GM21390 (cell line): ENCODE data around the gene CEP43.
A peak's percentile ranks its signal among the peaks of the same experiment; 100 is the strongest.

Experiments used
- ATAC-seq: cut with Tn5 transposase; IDR thresholded peaks from one replicate; pipeline ENCODE4 v1.9.1; 2021; ENCODE audit not compliant: unreplicated experiment

Gene CEP43

GRCh38 chr6:166999145-166999883 lies at the start of gene CEP43:
Gene CEP43 (plus strand): TSS chr6:166999397. CDS start chr6:166999413, 16 bp downstream.
- ATAC-seq = peak; percentile 87

- peak; percentile 1 for ATAC-seq
Observed at GRCh38 chr6:166949528-166950442, 49.4 kb upstream of the CEP43 start.

DNA sequence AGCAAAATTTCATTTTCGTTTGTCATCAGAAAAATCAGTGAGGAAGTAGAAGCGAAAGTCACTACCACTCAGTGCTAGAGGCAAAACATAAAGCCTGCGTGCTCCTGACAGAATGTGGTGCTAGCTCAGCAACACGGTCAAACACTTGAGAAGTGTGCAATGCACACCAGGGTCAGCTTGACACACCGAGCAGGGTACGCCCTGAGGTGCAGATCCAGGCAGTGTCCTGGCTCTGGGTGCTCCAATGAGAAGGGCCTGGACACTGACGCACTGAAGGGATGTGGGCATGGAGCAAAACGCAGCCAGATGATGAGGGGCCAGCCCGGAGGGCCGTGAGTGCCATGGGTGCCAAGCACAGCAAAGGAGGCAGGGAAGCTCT lies 48.8 kb upstream of the CEP43 start:
- ATAC-seq = peak; percentile 43

DNA sequence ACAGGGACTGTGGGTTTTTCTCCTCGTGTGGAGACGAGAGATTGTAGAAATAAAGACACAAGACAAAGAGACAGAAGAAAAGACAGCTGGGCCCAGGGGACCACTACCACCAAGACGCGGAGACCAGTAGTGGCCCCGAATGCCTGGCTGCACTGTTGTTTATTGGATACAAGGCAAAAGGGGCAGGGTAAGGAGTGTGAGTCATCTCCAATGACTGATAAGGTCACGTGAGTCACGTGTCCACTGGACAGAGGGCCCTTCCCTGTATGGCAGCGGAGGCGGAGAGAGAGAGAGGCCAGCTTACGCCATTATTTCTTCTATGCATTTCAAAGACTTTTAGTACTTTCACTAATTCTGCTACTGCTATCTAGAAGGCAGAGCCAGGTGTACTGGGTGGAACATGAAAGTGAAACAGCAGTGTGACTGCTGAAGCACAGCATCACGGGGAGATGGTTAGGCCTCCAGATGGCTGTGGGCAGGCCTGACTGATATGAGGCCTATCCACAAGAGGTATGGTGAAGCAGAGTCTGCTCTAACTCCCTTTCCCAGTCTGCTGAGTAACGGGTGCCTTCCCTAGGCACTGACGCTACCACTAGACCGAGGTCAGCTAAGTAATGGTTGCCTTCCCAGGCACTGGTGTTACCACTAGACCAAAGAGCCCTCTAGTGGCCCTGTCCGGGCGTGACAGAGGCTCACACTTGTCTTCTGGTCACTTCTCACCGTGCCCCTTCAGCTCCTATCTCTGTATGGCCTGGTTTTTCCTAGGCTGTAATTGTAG lies 48.1 kb upstream of the CEP43 start:
- peak; percentile 88 for ATAC-seq

GRCh38 chr6:166951670-166952060 lies 47.5 kb upstream of the CEP43 start:
- ATAC-seq = no peak

DNA sequence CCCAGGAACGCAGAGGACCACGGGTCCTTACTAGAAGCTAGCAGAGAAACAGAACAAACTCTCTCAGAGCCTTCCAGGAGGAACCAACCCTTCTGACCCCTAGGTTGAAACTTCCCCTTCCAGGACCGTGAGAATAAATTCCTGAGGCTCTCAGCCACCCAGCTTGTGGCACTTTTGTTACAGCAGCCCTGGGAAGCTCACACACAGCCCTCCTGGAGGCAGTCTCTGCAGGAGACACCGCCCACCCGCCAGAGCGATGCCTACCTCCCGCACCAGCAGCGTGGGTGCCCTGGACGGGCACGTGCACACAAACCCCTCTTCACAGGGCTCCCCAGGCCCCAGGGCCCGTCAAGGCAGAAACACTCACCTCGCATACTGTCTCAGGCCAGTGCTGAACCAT lies 47.1 kb upstream of the CEP43 start:
- no peak for ATAC-seq

GRCh38 chr6:166952567-166953486 lies 46.4 kb upstream of the CEP43 start:
- ATAC-seq = no peak

- ATAC-seq = no peak
Observed at GRCh38 chr6:166954118-166954713, 45.0 kb upstream of the CEP43 start.

- ATAC-seq = no peak
Observed at GRCh38 chr6:166955121-166955864, 43.9 kb upstream of the CEP43 start.

- ATAC-seq = peak; percentile 1
Observed at GRCh38 chr6:166955865-166956443, 43.2 kb upstream of the CEP43 start.

- peak; percentile 61 for ATAC-seq
Observed at GRCh38 chr6:166956444-166957086, 42.6 kb upstream of the CEP43 start, which contains the start of gene RNASET2. Gene RNASET2 (minus strand): TSS chr6:166956550. CDS start chr6:166956182, 368 bp downstream.

DNA sequence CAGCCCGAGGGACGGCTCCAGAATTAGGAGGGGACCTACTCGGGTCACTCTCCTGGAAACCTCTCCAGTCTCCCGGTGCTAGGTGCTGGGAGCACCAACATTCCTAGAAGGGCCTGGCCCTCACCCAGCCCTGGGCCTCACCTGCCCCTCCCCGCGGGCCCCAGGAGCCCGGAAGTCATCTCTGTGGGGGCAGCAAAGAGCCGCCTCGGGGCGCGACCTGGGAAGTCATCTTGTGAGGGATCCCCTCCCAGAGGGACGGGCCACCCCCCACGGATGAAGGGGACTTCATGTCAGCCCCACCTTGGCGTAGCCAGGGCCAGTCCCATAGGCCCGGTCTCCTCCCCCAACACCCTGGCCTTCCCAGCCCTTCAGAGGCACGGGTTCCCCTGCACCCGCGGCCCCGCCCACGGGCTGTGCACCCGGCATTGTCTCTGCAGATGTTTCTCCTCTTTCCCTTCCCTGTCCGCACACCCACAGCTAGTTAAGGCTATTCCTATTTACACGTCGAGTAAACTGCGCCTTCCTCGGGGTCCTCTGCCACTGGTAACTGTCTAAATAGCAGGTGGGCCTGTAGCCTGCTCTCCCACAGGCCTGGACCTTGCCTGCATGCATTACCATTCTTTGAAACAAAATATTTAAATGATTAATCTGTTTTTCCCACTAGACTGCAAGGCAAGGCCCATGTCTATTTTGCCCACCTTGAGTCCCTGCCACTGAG lies 42.0 kb upstream of the CEP43 start:
- ATAC-seq = peak; percentile 43

- no peak for ATAC-seq
Observed at GRCh38 chr6:166957805-166958076, 41.5 kb upstream of the CEP43 start.

DNA sequence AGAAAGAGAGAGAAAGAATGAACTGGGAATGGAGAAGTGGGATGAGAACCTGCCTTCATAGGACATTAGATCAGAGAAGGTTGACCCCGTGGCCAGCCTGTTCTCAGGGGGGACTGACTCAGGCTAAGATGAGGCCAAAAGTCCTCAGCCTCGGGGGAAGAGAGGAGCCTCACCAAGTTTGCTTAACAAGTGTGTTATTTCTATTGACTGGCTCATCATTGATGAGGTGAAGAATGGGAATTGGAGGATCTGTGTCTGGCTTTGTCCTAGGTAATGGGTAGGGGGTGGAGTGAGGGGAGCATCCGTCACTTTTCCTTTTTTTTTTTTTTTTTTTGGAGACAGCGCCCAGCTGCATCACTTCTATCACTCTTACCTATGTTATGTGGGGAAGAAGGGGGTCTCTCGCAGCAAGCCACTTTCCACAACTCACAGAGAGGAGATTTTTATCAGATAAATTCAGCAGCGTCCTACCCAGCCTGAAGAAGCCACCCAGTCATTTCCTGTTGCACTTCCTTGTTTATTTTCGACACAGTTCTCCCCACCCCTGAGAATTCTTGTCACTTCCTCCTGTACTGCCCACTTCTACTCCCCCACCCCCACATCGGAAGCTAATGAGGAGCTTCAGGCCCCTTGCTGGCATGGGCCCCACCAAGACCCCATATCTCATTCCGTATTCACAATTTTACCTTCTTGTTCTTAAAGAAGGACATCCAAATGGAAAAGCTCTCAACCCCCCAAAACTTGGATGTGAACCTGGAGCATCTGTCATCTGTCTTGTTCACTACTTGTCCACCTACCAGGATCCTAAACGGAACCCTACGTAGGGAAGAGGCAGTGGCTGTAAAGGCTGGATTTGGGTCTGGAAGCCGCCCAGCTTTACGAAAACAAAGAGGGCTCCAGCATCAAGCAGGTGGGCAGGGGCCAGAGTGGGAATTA lies 40.0 kb upstream of the CEP43 start:
- no peak for ATAC-seq

DNA sequence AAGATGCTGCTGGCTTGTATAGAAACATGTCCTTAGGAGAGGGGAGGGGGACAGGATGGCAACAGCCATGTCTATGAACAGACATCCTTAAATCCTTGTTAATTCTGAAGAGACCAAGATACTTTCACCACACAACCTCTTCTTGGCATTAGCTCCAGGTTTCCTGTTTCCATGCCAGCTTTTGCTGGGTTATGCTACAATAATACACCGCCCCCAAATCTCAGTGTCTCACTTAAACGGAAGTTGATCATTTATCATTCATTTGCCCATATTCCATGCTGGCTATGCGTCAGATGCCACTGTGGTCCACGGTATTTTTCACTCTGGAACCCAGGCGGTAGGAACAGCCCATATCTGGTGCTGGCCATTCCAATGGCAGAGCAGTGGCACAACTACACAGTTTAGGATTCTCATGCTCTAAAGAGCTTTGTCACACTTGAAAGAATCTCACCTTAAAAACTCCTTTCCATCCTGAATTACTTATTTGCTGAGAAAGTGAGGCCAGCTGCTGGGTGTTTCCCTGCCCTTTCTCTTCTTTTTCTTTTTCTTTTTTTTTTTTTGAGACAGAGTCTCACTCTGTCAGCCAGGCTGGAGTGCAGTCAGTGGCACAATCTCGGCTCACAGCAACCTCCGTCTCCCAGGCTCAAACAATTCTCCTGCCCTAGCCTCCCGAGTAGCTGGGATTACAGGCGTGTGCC lies 39.1 kb upstream of the CEP43 start:
- ATAC-seq = no peak

DNA sequence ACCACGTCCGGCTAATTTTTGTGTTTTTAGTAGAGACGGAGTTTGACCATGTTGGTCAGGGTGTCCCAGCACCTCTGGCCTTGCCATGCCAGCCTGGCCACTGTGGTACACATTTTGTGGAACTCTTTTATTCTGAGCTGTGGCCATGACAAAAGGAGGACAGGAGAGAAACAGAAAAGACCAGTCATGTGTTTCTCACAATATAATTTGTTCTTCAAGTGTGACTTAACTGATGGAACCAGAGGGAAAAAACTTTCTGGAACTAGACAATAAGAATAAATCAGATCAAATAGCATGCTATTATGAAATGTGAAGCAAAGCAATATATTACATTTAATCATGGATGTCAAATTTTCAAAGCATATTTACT lies 38.6 kb upstream of the CEP43 start:
- ATAC-seq = no peak
